Skin of body (tissue), 2 donors: ENCODE data around the gene HMGCS2. TPM values are rescaled to one million over a fixed set of nuclear protein-coding genes. Genes with fewer than 3 reads are reported as not detected.

Experiments used
- DNase-seq: peaks from one replicate; lab custom pipeline; 2025; lab: John Stamatoyannopoulos, UW
- total RNA-seq: library from RNA; depleted of rRNA; stranded (reverse); fragments of >200 nt; gene quantifications from one replicate; pipeline ENCODE4 v1.2.3, GENCODE V29; 2014

HMGCS2 gene
- total RNA-seq, 1 donor from 2014 or later, result 0.89 TPM

DNA sequence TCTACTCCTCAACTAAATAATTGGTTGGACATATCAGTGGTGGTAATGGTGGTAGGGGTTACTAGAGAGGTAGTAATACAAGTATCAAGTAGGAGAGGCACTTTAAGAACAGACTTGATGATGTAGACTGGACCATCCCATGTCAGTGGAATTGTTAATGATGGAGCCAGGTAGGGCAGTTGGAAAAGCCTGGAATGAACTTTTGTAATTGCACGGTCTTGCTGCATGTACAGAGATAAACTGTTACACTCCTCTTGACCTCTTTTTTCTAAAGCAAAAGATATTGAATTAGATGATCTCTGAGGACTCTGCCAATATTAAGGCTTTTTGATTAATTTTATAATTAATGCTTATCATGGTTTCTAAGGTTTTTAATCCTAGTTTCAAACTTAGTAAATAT, 5.8 kb downstream of the HMGCS2 start:
- no peak for DNase-seq

DNA sequence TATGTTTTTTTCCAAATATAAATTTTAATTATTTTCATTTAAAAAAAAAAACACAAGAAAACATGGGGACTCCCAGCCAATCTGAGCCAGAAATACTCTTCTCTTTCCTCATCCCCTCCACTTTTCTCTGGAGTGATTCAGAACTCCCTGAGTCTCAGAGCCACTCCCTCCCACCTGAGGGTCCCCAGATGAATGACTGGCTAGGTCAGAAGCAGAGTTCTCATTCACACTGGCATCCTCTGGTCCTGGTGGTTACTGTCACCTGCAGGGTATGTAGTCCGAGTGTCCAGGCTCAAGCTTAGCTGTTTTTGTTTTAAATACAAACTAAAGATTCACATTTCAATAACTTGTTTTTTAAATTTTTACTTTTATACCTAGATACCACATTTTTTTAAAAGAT, 6.3 kb downstream of the HMGCS2 start:
- no peak for DNase-seq

DNA sequence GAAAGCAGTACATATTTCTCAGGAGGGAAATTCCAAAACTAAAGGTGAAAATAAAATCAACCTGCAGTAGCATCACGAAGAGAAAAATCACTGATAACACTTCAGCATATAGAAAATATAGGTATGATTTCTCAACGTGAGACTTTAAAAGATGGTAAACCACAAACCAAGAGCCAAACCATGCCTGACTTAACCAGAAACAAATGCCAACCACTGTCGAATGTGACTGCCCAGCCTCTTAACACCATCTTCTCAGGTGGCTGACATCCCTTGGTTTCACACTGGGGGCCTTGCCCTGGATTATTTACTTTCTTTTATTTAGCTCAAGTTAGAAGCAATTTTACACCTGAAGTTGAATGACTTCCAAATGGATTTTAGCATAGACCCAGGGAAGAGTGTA, 10.1 kb downstream of the HMGCS2 start:
- DNase-seq, result no peak

DNA sequence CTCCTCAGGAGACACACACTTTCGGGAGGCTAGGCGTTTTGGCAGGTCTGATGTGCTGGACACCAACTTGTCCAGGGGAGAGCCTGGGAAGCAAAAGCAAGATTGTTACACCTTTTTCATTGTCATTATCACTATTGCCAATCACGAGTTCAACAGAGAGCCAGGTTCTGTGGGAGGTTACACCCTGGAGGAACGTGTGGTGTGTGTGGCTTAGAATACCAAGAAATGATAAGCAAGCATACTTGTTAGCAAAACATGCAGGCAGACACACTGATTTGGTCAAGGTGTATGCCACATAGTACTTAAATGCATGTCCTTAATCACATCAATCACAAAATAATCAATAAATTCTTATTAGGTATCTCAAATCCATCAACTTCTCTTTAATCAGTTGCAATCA, 16.1 kb downstream of the HMGCS2 start:
- no peak for DNase-seq

DNA sequence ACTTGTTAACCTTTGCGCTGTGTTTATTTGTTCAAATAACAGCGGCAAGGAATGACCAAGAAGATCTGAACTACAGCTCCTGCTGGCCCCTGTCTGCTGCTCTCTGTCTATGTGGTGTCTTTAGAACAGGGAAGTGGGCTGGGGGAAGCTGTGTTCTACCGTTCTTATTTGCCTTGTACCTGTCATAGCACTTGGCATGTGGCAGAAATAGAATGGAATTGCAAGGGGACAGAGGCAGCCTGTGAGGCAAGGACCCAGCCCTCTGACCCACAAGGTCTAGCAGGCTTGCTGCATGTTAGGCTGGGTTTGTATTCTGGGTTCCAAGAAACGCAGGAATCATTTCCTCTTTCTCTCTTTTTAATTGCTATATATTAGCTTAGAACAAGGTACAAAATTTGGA, 20.7 kb downstream of the HMGCS2 start:
- DNase-seq, result no peak

DNA sequence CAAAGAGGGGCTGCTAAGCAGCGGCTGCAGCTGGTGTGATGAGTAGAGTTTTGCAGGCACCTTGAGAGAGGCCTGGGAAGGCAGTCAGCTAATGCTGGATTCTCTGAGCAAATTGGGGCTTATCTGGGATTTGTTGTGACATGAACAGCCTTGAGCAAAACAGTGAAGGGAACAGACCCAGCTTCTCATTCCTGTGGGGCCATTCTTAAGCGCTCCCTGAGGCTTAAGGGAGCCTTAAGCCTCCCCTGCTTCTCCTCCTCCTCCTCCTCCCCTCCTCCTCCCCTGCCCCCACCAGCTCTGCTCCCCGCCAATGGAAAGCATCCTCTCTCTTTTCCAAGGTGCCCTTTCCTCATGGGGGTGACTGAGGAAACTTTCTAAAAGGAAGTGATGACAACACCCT, 21.3 kb downstream of the HMGCS2 start:
- DNase-seq, result no peak

DNA sequence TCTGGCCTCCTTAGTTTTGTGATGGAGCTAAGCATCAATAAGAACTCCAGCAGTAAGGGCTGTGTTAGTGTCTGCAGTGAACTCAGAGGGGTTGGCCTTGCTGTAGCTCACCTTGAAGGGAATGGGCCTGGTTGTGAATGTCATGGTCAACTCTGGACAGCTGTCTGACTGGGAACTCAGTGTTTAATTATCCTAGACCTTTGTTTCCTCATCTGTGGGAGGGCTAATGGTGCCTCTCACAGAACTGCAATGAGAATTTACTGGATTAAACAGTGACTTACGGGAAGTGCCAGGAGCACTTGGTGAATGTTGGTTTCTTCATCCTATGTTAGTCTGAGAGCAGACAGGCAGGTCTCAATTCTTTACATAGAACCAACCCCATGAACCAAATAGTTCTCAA, 23.7 kb downstream of the HMGCS2 start:
- DNase-seq, result no peak

DNA sequence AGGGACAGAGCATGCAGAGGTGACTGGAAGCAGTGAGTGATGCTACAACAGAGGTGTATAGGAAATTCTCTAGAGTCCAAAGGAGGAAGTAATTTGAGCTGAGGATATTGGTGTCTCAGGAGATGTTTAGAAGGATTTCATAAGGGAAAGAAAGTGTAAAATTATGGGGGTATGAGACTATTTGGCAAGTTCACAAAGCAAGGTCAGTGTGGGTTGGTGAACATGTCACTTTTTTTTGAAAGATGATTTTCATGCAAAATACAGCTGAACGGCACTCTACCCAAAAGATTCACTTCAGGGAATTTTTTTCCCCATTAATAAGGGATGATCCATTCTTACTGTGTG, 24.1 kb downstream of the HMGCS2 start:
- DNase-seq, result no peak

DNA sequence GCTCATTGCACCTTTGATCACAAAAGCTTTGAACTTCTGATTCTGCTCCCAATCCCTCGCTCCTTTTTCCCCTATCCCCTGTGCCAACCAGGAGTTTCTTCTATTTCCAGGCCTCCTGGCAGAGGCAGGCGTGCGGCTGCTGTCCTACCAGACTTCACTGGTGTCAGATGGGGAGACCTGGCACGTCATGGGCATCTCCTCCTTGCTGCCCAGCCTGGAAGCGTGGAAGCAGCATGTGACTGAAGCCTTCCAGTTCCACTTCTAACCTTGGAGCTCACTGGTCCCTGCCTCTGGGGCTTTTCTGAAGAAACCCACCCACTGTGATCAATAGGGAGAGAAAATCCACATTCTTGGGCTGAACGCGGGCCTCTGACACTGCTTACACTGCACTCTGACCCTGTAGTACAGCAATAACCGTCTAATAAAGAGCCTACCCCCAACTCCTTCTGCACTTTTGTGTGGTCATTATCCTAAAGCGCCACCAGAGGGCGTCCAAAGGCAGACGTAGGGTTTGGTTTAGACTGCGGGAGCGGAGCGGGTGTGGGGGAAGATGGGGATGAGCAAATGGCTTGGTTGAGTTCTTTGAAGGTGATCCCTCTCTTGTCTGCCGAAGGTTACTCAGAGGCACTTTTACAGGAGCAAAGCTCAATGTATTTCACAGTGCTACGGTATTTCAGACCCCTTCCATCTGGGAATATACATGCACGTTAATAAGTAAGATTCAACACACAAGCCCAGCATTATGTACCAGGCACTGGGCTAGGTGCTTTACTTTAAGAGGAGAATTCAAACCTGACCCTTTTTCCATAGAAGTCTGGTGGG, 24.7 kb downstream of the HMGCS2 start:
- peak; percentile 31 for DNase-seq

DNA sequence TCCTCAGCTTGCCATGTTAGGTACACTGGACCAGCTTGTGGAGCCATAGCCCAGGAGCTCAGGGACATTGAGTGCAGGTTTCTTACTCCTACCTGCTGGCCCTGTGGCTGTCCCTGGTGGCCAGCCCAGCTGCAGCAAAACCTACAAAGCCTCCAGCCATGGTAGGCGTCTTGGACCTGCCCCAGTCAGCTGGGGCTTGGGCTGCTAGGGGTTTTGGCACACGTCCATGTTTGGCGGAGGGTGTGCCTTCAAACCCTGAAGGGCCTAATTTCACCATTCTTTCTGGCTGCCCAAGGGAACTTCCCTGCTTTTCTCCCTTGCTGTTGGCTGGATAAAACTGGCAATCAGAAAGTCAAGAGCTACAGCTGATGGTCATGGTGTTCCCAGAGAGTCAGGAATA, 25.4 kb downstream of the HMGCS2 start:
- DNase-seq, result no peak

DNA sequence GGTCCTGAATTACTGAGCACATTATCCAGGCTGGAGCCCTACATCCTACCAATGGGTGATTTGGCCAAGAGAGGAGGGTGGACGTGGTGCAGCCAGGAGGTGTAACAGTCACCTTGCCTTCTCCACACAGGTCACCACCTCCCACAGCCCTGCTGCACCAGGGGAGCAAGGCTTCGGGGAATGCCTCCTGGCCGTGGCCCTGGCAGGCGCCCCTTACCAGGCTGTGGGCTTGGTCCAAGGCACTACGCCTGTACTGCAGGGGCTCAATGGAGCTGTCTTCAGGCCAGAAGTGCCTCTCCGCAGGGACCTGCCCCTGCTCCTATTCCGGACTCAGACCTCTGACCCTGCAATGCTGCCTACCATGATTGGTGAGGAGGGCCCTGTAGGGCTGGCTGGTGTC, 26.0 kb downstream of the HMGCS2 start:
- DNase-seq, result no peak

DNA sequence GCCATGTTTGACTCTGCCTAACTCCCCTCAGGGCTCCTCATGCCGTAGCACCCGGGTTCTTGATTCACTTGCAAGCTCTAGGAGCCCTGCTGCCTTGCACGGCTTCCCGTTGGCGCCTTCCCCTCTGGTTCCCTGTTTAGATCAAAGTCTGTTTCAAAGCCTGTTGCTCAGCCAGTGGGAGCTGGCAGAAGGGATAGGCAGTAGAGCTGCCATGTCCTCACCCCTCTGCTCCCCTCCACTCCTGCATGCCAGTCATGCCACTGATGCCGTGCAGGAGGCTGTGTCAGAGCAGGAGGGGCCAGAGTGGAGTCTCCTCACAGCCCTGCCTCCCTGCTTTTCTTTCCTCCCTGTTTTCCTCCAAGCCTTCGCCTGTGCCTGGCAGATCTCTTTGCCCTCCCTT, 26.5 kb downstream of the HMGCS2 start:
- no peak for DNase-seq

DNA sequence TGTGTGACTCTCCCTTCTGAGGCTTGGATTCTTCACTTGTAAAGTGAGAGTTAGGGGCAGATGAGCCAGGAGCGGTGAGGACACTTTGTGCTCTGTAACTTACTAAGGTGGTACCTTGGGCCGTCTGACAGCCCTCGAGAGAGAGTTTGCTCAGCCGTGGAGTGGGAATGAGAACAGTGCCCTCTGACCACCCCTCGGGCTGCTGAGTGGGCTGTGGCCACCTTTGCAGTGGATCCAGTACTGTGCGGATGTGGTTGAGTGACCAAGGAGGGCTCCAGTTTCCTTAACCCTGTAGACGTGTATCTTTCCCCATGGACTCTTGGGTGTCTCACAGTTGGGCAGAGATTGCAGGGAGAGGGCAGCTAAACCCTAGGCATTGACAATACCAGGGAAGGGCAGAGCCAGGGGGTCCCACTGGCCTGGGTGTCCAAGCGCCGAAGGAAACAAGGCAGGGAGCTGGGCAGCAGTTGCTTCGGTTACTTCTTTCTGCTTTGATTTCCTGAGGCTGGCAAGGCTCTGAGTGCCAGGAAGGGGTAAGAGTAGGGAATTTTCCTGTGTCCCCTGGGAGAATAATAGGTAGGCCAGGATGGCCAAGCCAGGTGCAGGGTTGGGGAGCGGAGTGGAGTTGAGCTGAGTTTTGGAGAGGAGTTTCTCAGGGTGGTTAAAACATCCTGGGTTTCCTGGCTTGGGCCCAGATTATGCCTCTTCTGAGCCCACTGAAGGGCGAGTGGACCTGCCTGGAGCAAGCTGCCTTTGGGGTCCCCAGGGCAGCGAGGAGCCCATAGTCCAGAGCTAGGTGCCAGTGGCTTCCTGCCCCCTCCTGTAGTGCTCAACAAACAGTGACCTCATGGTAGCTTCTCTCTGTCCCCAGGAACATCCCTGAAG, 27.6 kb downstream of the HMGCS2 start:
- DNase-seq, result no peak

DNA sequence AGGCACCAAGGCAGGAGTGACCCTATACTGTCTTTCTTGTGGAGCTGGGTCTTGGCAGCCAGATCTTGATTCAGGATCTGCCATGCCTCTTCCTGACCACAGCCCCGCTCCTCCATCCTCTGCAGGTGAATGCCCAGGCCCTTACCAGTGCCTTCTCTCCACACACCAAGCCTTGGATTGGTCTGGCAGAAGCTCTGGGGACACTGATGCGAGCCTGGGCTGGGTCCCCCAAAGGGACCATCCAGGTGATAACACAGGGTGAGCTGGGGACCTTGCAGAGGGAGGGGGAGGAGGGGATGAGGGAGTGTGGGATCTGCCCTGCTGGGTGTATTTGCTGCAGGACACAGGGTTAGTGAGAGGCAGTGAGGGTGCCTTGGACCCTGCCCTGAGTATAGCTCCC, 28.4 kb downstream of the HMGCS2 start:
- DNase-seq, result no peak

DNA sequence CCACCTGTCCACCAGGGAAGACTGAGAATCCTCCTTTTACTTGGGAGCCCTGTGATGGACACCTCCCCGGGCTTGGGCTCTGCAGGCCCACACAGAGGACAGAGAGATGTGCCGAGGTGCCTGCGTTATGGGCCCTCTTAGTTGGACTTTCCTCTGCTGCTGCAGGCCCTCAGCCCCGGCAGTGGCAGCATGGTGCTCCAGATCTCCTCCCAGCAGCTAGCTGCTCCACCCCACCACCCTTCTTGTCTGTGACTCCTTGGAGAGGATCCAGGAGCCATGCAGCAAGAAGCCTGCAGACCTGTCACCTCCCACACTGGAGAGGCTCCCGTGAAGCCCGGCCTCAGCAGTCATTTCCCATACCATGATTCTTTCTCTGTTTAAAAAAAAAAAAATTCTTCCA, 29.6 kb downstream of the HMGCS2 start:
- DNase-seq, result no peak

DNA sequence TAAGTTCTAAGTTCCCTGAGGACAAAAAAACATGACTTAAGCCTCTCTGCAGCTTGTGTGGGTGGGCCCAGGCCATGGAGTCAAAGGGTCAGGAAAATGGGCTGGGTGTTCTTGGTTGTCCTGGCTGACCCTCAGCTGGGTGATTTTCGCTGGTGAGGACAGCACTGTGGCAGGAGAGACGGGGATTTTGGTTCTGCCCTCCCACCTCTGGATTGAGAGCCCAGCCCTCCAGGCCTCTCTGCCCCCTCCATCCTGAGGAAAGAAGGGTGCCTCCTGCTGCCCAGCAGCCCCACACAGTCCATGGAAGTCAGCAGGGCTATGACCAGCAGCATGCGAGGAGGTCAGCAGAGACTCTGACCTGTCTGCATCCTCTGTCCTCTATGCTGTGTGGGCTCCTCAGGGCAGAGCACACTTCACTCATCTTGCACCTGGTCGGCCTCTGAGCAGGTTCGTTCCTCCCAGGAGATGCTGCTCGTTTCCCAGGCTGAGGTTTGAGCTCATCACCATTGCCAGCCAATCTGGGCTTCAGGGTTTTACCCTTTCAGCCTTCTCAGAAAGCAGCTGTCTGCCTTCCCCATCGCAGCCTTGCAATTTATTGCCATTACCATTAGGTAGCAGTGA, 30.5 kb downstream of the HMGCS2 start:
- no peak for DNase-seq

DNA sequence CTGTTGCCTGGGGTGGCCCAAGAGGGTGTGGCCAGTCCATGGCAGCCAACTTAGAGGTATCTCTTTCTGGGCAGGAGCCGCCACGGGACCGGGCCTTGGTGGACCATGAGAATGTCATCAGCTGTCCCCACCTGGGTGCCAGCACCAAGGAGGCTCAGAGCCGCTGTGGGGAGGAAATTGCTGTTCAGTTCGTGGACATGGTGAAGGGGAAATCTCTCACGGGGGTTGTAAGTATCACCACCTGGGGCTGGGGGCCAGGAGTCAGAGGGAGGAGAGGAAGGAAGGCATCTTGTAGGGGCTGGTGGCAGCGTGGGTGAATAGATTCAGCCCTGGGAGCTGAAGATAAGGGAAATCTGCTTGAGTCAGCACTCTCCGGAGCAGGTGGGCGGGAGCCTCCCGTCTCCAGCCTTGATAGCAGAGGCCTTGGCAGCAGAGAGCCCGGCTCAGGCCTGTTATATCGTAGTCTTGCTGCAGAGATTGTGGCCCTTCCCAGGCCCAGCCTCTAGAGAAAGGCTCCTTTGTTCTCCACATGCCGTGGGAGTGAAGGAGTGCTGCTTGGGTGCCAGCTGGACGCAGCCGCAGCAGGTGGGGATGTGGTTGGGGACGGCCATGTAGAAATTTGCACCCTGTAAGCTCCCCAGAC, 31.5 kb downstream of the HMGCS2 start:
- DNase-seq, result no peak

DNA sequence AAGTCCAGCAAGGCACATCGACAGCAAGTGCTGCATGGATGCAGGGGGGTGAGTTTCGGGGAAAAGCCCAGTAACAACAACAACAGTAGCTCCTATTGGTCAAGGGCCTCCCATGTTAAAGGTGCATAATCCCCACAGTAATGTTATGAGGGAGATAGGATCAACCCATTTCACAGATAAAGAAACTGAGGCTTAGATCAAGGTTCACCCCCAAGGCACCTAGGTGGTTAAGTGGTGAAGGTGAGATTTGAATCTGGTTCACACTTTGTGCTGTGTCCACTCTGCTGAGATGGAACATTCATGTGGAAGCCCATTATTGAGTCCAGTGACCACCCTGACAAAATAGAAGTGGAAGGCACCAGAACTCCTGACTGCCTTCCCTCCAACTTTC, 32.1 kb downstream of the HMGCS2 start:
- DNase-seq, result no peak

DNA sequence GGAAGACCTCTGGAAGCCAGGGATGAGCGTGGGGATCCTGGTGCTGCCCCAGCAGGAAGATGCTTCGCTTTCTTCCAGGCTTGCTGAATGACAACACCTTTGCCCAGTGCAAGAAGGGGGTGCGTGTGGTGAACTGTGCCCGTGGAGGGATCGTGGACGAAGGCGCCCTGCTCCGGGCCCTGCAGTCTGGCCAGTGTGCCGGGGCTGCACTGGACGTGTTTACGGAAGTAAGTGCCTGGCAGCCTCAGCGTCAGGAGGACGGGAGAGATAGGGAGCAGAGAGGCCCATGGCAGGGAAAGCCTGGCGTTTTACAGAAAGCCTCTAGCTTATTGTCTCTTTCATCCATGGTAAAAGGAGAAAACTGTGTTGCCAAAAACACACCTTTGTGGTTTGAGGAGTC, 33.5 kb downstream of the HMGCS2 start:
- no peak for DNase-seq

DNA sequence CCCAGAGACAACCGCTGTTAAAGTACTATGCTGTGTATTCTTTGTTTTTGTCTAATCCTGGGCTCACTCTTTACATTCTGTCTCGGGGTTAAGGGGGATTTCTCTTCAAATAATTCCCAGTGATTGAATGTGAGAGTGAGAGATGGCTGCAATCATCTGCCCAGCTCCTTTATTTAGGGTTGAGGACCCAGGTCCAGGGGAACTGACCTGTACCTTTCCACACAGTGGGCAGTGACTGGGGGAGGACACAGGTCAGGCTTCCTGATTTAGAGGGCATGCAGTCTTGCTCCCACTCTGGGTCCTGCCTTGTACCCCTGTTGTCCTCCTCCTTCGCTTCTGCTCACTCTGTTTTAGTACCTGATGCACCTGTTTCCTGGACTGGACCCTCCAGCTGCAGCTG, 35.0 kb downstream of the HMGCS2 start:
- DNase-seq, result no peak

DNA sequence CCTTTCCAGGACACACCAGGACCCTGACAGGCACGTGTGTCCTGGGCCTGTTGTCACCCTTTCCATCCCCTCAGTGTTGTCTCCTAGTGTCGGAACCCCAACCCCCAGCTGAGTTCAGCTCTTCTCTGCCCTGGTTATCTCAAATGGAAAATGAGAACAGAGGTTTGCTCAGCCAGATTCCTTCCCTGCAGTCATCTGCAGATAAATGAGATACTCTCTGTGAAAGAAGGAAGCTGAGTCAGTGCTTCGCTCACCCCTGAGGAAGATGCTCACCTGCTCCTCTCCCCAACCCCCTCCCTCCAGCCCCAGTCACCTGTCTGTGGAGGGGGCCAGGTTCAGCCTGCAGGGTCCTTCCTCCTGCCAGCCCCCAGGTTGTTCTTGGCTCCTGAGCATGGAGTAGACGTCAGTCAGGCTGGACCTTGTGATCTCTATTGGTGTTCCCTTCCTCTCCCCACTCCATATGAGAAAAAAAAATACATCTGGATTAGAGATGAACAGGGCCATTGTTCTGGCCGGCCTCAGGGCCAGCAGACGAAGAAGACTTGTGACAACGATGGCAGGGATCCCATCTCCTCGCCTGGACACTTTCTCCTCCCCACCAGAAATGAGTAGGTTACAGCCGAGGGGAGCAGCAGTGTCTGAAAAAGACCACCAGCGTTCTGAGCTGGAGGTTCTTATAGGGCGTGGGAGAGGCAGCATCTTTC, 36.1 kb downstream of the HMGCS2 start:
- no peak for DNase-seq
